BE2C (cell line): Measurements from ENCODE around the gene SCRN1.
A peak's percentile ranks its signal among the peaks of the same experiment; 100 is the strongest.

Experiments
- DNase-seq: peaks from one replicate; pipeline ENCODE4 v3.0.0-alpha.2; 2020
- H3K27me3 ChIP-seq: fragments of 250-450 bp; sonication (Bioruptor Pico); 2 replicates; pipeline ENCODE4 v1.5.1; 2020; ENCODE audit warnings: mild to moderate bottlenecking
- H3K36me3 ChIP-seq: fragments of 250-450 bp; sonication (Bioruptor Pico); 2 replicates; pipeline ENCODE4 v1.5.1; 2020; ENCODE audit warnings: mild to moderate bottlenecking
- H3K4me1 ChIP-seq: fragments of 250-450 bp; sonication (Bioruptor Pico); 2 replicates; pipeline ENCODE4 v1.5.1; 2020
- H3K4me3 ChIP-seq: 2 replicates; pipeline ENCODE4 v1.5.1; 2011; ENCODE audit warnings: low read depth, low read length
- H3K9me3 ChIP-seq: fragments of 250-450 bp; sonication (Bioruptor Pico); 2 replicates; pipeline ENCODE4 v1.5.1; 2020
- CTCF ChIP-seq: IDR thresholded peaks from 2 replicates; pipeline ENCODE4 v1.5.1; 2012; ENCODE audit warnings: mild to moderate bottlenecking, low read depth, low read length

The SCRN1 gene

GRCh38 chr7:29878081-29878688, 111.4 kb downstream of the SCRN1 start:
- peak; percentile 55 for DNase-seq
- peak; percentile 80 for TF ChIP-seq CTCF
- H3K4me1 ChIP-seq, result no peaks in the 10 kb centered on the region
- no peaks in the 10 kb centered on the region for H3K36me3 ChIP-seq
- H3K4me3 ChIP-seq, result no peak overlapping the region
- no peaks in the 10 kb centered on the region for H3K9me3 ChIP-seq
- H3K27me3 ChIP-seq, result no peaks in the 10 kb centered on the region; the same call in 1 of the 2 replicates

GRCh38 chr7:29877196-29877595, 112.4 kb downstream of the SCRN1 start:
- Histone ChIP-seq H3K9me3 (no peaks in the 10 kb centered on the region), H3K4me3 (no peak overlapping the region), H3K27me3 (no peaks in the 10 kb centered on the region; the same call in 1 of the 2 replicates), H3K36me3 (no peaks in the 10 kb centered on the region), H3K4me1 (no peaks in the 10 kb centered on the region)
- DNase-seq, result no peak
- TF ChIP-seq CTCF, result no peak

- Histone ChIP-seq H3K36me3 (no peaks in the 10 kb centered on the region), H3K4me3 (no peak overlapping the region), H3K4me1 (no peaks in the 10 kb centered on the region), H3K9me3 (no peaks in the 10 kb centered on the region), H3K27me3 (peaks cover 9% of the 10 kb centered on the region; the same call in 1 of the 2 replicates)
- no peak for DNase-seq
- no peak for TF ChIP-seq CTCF
Measured at GRCh38 chr7:29875741-29876140, 113.9 kb downstream of the SCRN1 start.

GRCh38 chr7:29873644-29874294, 115.8 kb downstream of the SCRN1 start:
- no peaks in the 10 kb centered on the region for H3K4me1 ChIP-seq
- H3K9me3 ChIP-seq, result no peaks in the 10 kb centered on the region
- TF ChIP-seq CTCF, result no peak
- H3K27me3 ChIP-seq, result peaks cover 9% of the 10 kb centered on the region; the same call in 1 of the 2 replicates
- DNase-seq, result no peak
- H3K36me3 ChIP-seq, result no peaks in the 10 kb centered on the region
- H3K4me3 ChIP-seq, result no peak overlapping the region

GRCh38 chr7:29871787-29872398, 117.7 kb downstream of the SCRN1 start:
- H3K9me3 ChIP-seq, result no peaks in the 10 kb centered on the region
- peaks cover 9% of the 10 kb centered on the region; the same call in 1 of the 2 replicates for H3K27me3 ChIP-seq
- H3K4me3 ChIP-seq, result no peak overlapping the region
- no peak for DNase-seq
- H3K4me1 ChIP-seq, result no peaks in the 10 kb centered on the region
- TF ChIP-seq CTCF, result no peak
- no peaks in the 10 kb centered on the region for H3K36me3 ChIP-seq
